GM18526 (cell line): Measurements from ENCODE around the gene TMEM107.
A peak's percentile ranks its signal among the peaks of the same experiment; 100 is the strongest.

ENCODE experiments used
- POLR2A ChIP-seq: IDR thresholded peaks from 3 replicates; pipeline ENCODE4 v1.6.1; 2011; ENCODE audit not compliant: insufficient read length; ENCODE audit errors: extremely low read depth

The TMEM107 gene

DNA sequence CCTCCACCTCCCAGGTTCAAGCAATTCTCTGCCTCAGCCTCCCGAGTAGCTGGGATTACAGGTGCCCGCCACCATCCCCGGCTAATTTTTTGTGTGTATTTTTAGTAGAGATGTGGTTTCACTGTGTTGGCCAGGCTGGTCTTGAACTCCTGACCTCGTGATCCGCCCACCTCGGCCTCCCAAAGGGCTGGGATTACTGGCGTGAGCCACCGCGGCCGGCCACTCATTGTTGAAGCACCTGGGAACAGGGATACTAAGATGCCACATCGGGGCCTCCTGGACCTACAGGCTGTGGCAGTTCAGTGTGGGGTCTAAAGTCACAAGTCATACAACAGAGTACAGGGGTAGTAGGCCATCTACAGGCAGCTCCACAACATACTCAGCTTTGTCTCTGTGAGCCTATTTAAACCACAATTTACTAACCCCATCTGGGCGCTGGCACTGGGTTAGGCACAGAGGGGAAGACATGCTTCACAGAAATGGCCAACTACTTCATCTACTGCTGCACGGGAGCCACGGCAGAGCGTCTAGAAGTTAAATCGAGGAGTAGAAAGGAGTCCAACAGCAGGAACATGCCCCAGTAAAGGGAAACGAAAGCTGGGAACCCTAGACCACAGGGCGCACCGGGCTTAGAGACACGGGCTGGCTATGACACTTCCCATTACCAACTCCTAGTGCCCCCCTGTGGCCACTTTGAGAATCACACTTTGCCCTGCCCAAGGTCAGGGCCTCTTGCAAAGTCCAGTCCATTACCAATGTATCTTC lies 17.7 kb downstream of the TMEM107 start:
- TF ChIP-seq POLR2A: no peak

GRCh38 chr17:8156246-8156992 lies 19.8 kb downstream of the TMEM107 start:
- TF ChIP-seq POLR2A: peak; percentile 65

- TF ChIP-seq POLR2A: no peak
These were observed 20.3 kb downstream of the TMEM107 start for GRCh38 chr17:8155996-8156245.

DNA sequence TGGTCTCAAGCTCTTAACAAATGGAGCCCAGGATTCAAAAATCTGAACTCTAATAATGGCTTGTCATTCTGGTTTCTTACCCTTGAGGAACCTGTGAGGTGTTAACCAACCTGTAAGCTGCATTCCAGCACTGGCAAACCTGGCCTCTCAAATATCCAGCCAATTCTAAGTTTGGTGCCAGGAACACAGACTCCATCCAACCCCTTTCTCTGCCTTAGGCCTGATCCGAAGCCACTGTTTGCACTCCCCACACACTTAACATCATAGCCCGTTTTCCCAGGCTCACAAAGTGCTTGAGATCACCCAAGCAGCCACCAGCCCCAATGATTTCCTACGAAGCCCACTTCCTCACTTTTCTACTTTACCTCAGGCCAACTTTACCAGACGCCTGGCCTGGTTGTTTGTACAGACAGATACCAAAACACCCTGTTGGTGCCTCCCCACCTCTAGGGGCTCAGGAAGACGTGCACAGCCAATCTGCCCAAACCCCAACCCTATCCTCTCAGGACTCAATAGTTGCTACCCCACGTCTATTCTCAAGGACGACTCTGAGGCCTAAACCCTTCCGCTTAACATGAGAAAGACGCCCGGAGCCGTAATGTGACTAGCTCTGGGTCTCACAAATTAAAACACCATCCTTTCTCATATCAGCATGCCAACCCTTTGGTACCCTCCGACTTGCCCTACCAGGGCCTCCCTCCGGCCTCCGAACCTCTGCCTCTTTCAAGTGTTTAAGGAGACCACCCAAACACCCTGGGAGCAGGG lies 20.8 kb downstream of the TMEM107 start:
- no peak for TF ChIP-seq POLR2A

GRCh38 chr17:8154608-8155155 lies 21.5 kb downstream of the TMEM107 start:
- TF ChIP-seq POLR2A: no peak

DNA sequence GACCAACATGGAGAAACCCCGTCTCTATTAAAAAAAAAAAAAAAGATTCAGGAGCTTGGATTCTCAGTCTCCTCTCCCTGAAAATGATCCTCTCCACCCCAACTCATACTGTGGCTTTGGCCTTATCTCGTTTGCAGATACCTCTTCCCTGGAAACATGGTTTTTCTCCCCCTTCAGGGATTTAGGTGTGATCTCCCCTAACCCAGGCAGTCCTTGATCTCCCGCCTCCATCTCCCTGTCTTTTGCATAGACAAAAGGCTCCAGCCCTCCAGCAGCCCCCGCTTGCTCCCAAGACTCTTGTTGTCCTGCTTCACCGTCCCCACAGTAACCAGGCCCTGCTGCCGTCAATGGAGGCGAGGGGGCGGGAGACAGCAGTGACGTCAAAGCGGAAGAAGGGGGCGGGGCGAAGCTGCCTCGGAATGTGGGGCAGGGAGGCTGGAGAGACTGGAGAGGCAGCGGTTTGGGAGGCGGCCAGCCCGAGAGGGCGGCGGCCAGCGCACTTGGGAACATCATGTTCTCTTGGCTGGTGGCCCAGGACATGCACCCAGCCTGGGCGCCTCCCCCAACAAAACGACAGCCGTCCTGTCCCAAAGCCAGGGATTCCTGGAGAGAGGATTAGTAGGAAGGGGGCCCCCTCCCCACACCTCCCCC lies 22.1 kb downstream of the TMEM107 start:
- peak; percentile 35 for TF ChIP-seq POLR2A

GRCh38 chr17:8153525-8153956 lies 22.6 kb downstream of the TMEM107 start:
- TF ChIP-seq POLR2A: no peak

DNA sequence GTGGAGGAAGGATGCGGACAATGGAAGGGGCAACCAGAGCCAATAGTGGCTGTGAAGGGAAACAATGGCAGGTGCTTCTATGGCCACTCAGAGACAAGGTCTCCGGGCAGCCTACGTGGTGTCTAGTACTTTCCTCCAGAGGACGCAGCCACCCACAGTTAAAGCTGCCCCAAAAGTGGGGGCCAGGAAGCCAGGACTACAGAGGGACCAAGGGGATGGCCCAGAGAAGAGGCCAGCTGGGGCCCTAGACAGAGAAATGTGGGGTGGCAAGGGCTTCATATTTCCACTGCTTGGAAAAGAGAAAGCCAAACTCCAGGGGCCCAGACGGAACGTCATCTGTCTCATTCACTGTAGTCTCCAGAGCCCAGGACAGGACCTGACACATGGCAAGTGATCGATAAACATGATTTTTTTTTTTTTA lies 23.1 kb downstream of the TMEM107 start:
- no peak for TF ChIP-seq POLR2A

GRCh38 chr17:8152112-8152775 lies 23.9 kb downstream of the TMEM107 start, which contains the start of gene PER1:
TSS of gene PER1 (minus strand) at chr17:8152404. CDS start at chr17:8150706, 1,698 bp downstream.
- peak; percentile 63 for TF ChIP-seq POLR2A

DNA sequence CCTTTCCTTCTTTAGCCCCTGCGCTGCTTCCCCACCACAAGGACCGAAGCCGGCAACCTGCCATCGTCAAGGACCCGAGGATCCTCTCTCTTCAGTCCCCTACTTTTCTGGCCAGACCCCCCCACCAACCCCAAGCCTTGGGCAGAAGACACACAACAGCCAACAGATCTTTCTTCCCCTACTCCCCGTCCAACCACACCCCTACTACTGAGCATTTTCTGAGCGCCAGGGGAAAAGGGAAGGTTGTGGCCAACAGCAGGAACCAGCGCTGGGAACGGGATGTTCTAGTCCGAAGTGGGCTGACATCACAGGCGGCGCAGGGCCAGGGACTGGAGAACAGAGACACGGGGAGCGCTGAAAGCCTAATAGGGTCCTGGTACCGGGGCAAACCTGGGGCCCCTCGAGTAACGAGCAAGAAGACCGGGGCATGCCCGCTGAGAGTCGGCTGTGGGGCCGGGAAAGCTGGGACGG lies 24.5 kb downstream of the TMEM107 start:
- no peak for TF ChIP-seq POLR2A

GRCh38 chr17:8151120-8151640 lies 25.0 kb downstream of the TMEM107 start:
- peak; percentile 18 for TF ChIP-seq POLR2A

- no peak for TF ChIP-seq POLR2A
These were observed 25.7 kb downstream of the TMEM107 start for GRCh38 chr17:8150194-8151119.
